B cell (primary cell): ENCODE measurements around the gene JKAMP.

Source experiments
- CTCF ChIP-seq: fragments of 200-600 bp; IDR thresholded peaks from one replicate; pipeline ENCODE4 v1.8.0; 2022; ENCODE audit warnings: antibody characterized with exemption, mild to moderate bottlenecking
- EZH2 ChIP-seq: IDR thresholded peaks from 2 replicates; pipeline ENCODE4 v1.6.1; 2012; ENCODE audit warnings: borderline replicate concordance, low read depth, mild to moderate bottlenecking, moderate library complexity, low read length; ENCODE audit not compliant: insufficient read depth, poor library complexity, severe bottlenecking

DNA sequence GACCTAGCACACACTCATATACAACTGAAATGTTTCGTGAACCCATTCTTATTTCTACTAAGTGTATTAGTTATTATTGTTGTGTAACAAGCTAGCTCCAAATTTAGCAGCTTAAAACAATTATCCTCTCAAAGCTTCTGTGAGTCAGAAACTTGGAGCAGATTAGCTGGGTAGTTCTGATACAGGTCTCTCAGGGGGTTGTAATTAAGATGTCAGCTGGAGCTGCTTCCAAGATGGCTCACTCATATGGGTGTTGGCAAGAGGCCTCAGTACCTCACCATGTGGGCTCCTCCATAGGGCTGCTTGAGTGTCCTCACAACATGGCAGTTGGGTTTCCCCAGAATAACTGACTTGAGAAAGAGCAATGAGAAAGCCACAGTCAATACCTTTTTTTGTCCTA, 28.9 kb upstream of the JKAMP start:
- TF ChIP-seq CTCF: no peak
- no peak for TF ChIP-seq EZH2
